AG09309 (cell line): Measurements from ENCODE around the gene SPATA33.

Experiments
- DNase-seq: peaks from one replicate; pipeline ENCODE4 v3.0.0-alpha.2; 2010; ENCODE audit warnings: low read depth
- H3K4me3 ChIP-seq: 2 replicates; pipeline ENCODE4 v1.5.1; 2011; ENCODE audit warnings: mild to moderate bottlenecking, low read depth, low read length, moderate library complexity; ENCODE audit not compliant: control insufficient read depth
- TF ChIP-seq, protein P1 (sequence below): IDR thresholded peaks from 2 replicates; pipeline ENCODE4 v1.5.1; 2011; ENCODE audit warnings: mild to moderate bottlenecking, low read depth, low read length, inconsistent platforms; ENCODE audit not compliant: insufficient read depth, control insufficient read depth; ENCODE audit errors: missing control alignments

Gene SPATA33

DNA sequence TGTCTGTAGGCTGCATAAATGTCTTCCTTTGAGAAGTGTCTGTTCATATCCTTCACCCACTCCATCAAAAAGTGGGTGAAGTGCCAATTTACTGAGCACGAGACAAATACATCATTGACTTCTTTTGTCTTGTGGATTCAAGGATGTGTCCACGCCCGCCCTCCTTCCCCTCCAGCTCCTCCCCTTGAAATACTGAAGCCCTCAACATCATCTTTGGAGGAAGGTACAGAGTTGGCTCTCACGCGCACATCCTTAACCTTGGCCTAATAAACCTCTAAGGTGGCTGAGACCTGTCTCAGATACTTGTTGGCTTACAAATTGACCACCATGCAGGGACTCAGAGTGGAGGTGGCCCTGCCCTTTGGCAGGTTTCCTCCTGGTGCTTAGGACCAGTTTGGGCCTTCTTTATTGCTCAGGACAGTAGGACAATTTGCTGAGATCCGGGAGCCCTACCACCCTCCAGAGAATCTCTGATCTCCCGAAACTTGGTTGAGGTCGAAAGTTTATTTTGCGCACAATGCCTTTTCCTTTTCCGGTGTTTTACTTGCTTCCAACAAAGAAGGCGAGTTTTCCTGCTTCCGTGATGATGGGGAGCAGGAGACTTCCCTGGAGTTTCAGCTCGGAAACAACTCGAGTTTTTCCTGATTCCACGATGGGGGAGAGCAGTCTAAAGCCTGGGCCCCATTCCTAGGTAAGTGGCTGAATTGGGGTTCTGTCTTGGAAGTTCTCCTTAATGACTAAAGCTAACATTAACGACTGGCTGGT is 14.7 kb downstream of the SPATA33 start:
- no peak for DNase-seq
- TF ChIP-seq, protein P1, sequence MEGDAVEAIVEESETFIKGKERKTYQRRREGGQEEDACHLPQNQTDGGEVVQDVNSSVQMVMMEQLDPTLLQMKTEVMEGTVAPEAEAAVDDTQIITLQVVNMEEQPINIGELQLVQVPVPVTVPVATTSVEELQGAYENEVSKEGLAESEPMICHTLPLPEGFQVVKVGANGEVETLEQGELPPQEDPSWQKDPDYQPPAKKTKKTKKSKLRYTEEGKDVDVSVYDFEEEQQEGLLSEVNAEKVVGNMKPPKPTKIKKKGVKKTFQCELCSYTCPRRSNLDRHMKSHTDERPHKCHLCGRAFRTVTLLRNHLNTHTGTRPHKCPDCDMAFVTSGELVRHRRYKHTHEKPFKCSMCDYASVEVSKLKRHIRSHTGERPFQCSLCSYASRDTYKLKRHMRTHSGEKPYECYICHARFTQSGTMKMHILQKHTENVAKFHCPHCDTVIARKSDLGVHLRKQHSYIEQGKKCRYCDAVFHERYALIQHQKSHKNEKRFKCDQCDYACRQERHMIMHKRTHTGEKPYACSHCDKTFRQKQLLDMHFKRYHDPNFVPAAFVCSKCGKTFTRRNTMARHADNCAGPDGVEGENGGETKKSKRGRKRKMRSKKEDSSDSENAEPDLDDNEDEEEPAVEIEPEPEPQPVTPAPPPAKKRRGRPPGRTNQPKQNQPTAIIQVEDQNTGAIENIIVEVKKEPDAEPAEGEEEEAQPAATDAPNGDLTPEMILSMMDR = no peak
- no peak overlapping the region for H3K4me3 ChIP-seq

DNA sequence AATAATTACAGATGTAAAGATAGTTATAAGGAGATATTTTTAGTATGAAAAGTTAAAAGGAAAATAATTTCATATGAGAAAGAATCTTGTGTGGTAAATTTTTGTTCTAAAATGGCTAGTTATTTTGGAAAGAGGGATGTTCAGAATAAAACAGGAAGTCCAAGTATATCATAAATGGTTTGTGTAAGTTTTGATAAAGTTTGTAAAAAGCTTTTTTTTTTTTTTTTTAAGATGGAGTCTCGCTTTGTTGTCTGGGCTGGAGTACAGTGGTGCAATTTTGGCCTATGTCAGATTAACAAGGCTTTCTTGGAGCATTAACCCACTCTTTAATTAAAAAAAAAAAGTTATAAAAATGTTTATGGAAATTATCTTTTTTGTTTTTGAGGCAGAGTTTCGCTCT is 20.6 kb downstream of the SPATA33 start:
- no peak for DNase-seq
- H3K4me3 ChIP-seq = no peak overlapping the region
- TF ChIP-seq, protein P1 = no peak

DNA sequence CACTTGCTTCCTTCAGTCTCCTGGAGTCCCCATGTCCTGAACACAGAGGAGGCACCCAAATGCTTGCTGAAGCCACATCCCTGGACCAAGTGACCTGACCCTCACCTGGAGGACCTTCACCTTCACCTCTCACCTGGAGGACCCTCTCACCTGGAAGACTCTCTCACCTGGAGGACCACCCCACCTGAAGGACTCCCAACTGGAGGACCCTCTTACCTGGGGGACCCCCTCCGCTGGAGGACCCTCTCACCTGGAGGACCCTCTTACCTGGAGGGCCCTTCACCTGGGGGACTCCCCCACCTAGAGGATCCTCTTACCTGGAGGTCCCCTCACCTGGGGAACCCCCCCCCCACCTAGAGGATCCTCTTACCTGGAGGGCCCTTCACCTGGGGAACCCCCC is 28.3 kb downstream of the SPATA33 start:
- DNase-seq = no peak
- TF ChIP-seq, protein P1 = no peak
- H3K4me3 ChIP-seq = no peak overlapping the region; the same call in 1 of the 2 replicates

DNA sequence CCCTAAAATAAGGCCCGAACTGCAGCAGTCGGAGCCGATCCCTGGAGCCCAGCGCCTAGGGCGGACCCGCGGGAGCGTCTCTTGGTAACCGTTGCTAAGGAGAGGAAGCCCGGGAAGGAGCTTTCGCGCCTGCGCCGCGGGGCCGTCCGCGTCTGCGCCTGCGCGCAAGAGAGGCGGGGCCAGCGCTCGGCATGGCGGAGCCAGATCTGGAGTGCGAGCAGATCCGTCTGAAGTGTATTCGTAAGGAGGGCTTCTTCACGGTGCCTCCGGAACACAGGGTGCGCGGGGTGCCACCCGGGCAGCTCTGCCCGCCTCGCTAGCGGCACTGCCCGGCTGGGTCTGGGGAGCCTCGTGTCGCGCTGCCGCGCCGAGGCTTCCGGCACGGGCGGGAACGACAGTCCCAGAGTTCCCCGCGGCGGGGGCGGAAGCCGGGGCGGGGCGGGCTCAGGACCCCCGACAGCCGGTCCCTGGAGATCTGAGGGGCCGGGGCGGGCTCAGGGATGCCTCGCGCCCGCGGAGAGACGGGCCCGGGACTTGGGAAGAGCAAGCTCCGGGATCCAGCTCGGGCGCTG is 29.0 kb downstream of the SPATA33 start, which contains the start of gene CDK10:
Gene CDK10, plus strand, starts transcription at position 170 of the 572 bp plus-strand sequence. Its CDS starts 22 bp downstream, at position 192.
- DNase-seq = no peak
- TF ChIP-seq, protein P1 = no peak
- H3K4me3 ChIP-seq = peak within 1 kb of the TSS; percentile 81

DNA sequence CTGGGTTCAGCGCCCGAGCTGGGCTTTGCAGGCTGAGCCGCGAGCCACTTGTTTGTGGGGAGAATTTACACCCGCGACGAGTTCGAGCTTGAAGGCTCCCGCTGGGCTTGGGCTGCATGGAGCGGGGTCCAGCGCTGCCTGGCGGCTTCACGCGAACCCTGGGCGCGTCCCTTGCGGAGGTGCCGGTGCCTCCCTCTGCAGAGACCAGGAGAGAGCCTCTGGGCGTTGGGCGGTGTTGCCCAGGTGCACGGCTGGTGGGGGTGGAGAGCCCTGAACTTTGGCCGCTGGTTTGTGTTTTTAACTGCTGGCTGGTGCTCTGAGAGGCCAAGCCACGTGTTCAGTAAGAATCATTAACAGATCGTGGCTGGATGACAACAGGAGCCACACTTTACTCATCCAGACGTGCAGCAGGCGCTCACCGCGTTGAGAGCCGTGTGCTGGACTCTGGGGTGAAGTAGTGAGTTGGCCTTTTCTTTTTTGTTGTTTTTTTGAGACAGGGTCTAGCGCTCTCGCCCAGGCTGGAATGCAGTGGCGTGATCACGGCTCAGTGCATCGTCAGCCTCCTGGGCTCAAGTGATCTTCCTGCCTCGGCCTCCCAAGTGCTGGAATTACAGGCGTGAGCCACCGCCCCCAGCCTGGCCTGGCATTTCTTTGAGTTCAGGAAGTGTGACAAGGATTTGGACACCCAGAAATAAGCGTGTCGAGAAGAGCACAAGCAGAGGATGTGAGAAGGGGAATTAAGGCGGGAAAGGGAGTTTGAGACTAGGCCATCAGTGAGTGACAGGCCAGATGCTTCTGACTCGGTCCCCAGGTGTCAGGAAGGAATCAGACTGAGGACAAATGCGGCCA is 29.7 kb downstream of the SPATA33 start:
- DNase-seq = no peak
- TF ChIP-seq, protein P1 = no peak
- H3K4me3 ChIP-seq = peak overlapping the region; percentile 81

DNA sequence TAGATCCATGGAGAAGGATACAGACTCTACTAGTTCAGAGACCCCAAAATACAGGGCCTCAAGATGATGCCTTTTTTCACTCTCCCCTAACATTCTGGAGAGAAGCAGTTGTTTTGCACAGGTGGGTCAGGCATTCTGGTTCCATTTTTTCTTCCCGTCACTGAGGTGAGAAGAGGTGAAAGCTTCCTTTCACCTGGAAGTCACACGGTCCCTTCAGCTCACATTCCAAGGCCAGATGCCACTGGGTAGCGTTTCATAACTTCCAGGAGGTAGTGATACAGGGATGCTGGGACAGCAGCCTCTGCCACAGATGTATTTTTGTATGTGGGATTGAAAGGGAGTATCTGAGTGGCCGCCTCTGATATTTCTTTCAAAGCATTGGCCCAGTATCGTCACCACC is 30.8 kb downstream of the SPATA33 start:
- no peak overlapping the region for H3K4me3 ChIP-seq
- no peak for DNase-seq
- TF ChIP-seq, protein P1 = no peak
